Prostate gland (tissue), 2 donors: Measurements from ENCODE around the gene TMEM35B. TPM values are rescaled to one million over a fixed set of nuclear protein-coding genes. Genes with fewer than 3 reads are reported as not detected.
"Not testable (repeated sequence)": the region's sequence is repeated elsewhere in the genome, so short reads cannot be mapped to it uniquely, and the experiment has no call there.

Experiments
- DNase-seq: peaks from one replicate; pipeline ENCODE4 v3.0.0-alpha.2; 2019; ENCODE audit warnings: low spot score
- H3K27ac ChIP-seq, 2 donors: fragments of 200-600 bp; sonication (generic); 2 replicates each; pipeline ENCODE4 v1.5.1; 2017 to 2019
- H3K27me3 ChIP-seq: fragments of 200-600 bp; sonication (generic); replicated peaks from 2 replicates; pipeline ENCODE4 v1.5.1; 2019; ENCODE audit not compliant: insufficient read depth
- H3K36me3 ChIP-seq, 2 donors: fragments of 200-600 bp; sonication (generic); 1 replicate in 1 of 2; 2 replicates in 1 of 2; pipeline versions ENCODE4 v1.5.1 to v1.8.1; 2017 to 2019
- H3K4me1 ChIP-seq: fragments of 200-600 bp; sonication (generic); replicated peaks from 2 replicates; pipeline ENCODE4 v1.5.1; 2019
- H3K4me3 ChIP-seq, 2 donors: fragments of 200-600 bp; sonication (generic); 2 replicates each; pipeline ENCODE4 v1.5.1; 2017 to 2019
- H3K9me3 ChIP-seq: fragments of 200-600 bp; sonication (generic); 2 replicates; pipeline ENCODE4 v1.5.1; 2017
- POLR2A ChIP-seq: fragments of 450-650 bp; IDR thresholded peaks from one replicate; pipeline ENCODE4 v1.6.1; 2016; ENCODE audit warnings: antibody characterized with exemption, mild to moderate bottlenecking
- POLR2AphosphoS5 ChIP-seq: sonication (generic); formaldehyde crosslinking; IDR thresholded peaks from one replicate; pipeline ENCODE4 v1.6.1; 2017; ENCODE audit warnings: antibody characterized with exemption
- WGBS: methylation state at CpG from one replicate; pipeline ENCODE4 v1.1.5; 2018; 5-methylcytosine and 5-hydroxymethylcytosine counted together
- intact Hi-C: fragments of 100-400 bp; cut with DNase I; formaldehyde crosslinking; loops from one replicate; pipeline ENCODE4 v1.14.2; 2022
- total RNA-seq, 2 donors: library from RNA; depleted of rRNA; stranded (reverse); fragments of >200 nt; gene quantifications; one replicate each; pipeline ENCODE4 v1.1.0, GENCODE V29; 2016
- TF ChIP-seq, protein P1 (sequence below), 4 experiments: fragments of 200-600 bp in 2 of 4; fragments of 450-650 bp in 2 of 4; sonication (generic) in 2 of 4; IDR thresholded peaks; 1 replicate in 3 of 4; 2 replicates in 1 of 4; pipeline ENCODE4 v1.5.1; 2016 to 2019; ENCODE audit warnings: antibody characterized with exemption in 4 of 4, mild to moderate bottlenecking in 2 of 4, moderate library complexity in 2 of 4

TMEM35B gene
- total RNA-seq, 2 donors from 2014 or later = 60.8 to 64.4 TPM

DNA sequence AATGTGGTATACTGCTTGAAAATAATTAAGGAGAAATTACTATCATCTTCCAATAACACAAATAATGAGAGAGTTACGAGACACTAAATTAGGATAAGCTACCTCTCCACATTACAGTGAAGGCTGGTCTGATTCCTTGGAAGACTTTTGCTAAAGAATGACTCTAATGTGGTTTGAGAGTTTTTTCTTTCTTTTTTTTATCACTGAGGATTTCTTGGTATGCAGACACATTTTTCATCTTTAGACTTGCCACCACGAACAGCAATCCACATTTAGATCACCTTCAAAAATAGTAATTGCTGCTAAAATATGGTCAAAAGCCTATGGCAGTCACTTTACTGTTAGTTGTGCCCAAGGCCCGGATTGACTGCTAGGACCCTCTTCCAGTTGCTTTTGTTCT, 16.6 kb upstream of the TMEM35B start:
- intact Hi-C loops = no loop called here
- TF ChIP-seq POLR2A = no peak
- no peak for TF ChIP-seq POLR2AphosphoS5
- TF ChIP-seq, protein P1, sequence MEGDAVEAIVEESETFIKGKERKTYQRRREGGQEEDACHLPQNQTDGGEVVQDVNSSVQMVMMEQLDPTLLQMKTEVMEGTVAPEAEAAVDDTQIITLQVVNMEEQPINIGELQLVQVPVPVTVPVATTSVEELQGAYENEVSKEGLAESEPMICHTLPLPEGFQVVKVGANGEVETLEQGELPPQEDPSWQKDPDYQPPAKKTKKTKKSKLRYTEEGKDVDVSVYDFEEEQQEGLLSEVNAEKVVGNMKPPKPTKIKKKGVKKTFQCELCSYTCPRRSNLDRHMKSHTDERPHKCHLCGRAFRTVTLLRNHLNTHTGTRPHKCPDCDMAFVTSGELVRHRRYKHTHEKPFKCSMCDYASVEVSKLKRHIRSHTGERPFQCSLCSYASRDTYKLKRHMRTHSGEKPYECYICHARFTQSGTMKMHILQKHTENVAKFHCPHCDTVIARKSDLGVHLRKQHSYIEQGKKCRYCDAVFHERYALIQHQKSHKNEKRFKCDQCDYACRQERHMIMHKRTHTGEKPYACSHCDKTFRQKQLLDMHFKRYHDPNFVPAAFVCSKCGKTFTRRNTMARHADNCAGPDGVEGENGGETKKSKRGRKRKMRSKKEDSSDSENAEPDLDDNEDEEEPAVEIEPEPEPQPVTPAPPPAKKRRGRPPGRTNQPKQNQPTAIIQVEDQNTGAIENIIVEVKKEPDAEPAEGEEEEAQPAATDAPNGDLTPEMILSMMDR (IDR thresholded peaks at IDR 0.05) = no peak
- H3K4me1 ChIP-seq = no peaks in the 10 kb centered on the region
- H3K27ac ChIP-seq = no peak overlapping the region
- DNase-seq = no peak
- peaks cover 0 to 9% of the 10 kb centered on the region in 2 donors for H3K36me3 ChIP-seq
- no peak overlapping the region for H3K4me3 ChIP-seq
- 81% methylated on average over 3 of the region's 3 CpGs for WGBS
- no peaks in the 10 kb centered on the region for H3K27me3 ChIP-seq
- H3K9me3 ChIP-seq = no peaks in the 10 kb centered on the region

DNA sequence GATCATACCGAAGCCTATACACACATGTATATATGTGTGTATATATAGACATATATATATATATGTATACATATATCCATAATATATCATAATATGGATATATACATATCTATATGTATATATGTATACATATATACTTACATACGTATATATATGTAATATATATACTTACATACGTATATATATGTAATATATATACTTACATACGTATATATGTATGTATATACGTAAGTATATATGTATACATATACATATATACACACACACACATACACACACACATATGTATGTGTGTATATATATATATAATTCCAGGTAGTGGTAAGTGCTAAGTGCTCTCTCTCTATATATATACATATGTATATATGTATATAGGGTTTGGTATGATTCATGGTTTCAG, 9.7 kb upstream of the TMEM35B start:
- no peaks in the 10 kb centered on the region for H3K36me3 ChIP-seq
- intact Hi-C loops = no loop called here
- no peaks in the 10 kb centered on the region for H3K27me3 ChIP-seq
- WGBS = 96% methylated on average over 5 of the region's 5 CpGs
- TF ChIP-seq POLR2A (no peak), POLR2AphosphoS5 (no peak)
- TF ChIP-seq, protein P1 (IDR thresholded peaks at IDR 0.05) = no peak
- H3K4me3 ChIP-seq = no peak overlapping the region
- no peaks in the 10 kb centered on the region for H3K4me1 ChIP-seq
- no peak overlapping the region for H3K27ac ChIP-seq
- DNase-seq = no peak
- no peaks in the 10 kb centered on the region for H3K9me3 ChIP-seq

DNA sequence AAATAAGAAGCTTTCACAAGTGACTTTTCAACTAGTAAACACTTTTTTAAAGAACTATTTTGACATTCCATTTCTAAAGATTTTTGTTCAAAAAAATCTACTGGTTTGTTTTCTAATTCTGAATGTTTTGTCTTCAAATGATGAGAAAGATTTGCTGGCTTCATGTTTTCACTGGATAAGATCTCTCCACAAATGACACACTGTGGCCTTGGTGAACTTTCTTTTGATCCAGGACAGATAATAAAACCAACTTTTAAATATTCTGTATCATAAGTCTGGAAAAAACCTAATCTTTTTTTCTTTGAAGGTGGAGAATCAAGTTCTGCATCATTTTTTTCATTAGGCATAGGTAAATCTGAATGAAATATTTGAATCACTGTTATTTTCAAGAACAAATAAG, 3.4 kb upstream of the TMEM35B start:
- H3K4me3 ChIP-seq = no peak overlapping the region
- DNase-seq = no peak
- intact Hi-C loops = no loop called here
- no peak overlapping the region for H3K27ac ChIP-seq
- peaks cover 3% of the 10 kb centered on the region for H3K4me1 ChIP-seq
- H3K27me3 ChIP-seq = no peaks in the 10 kb centered on the region
- no peak for TF ChIP-seq POLR2A
- no peak for TF ChIP-seq POLR2AphosphoS5
- TF ChIP-seq, protein P1 (IDR thresholded peaks at IDR 0.05) = no peak
- H3K36me3 ChIP-seq = no peaks in the 10 kb centered on the region
- H3K9me3 ChIP-seq = no peaks in the 10 kb centered on the region

- no peak for DNase-seq
- Histone ChIP-seq H3K27ac (no peak overlapping the region), H3K9me3 (no peaks in the 10 kb centered on the region), H3K36me3 (no peaks in the 10 kb centered on the region), H3K4me1 (peaks cover 3% of the 10 kb centered on the region), H3K27me3 (no peaks in the 10 kb centered on the region), H3K4me3 (no peak overlapping the region)
- intact Hi-C loops = no loop called here
- WGBS = 89% methylated on average over 2 of the region's 2 CpGs
- no peak for TF ChIP-seq POLR2AphosphoS5
- TF ChIP-seq POLR2A = no peak
- TF ChIP-seq, protein P1 (IDR thresholded peaks at IDR 0.05) = no peak
These were observed 3.0 kb upstream of the TMEM35B start for GRCh38 chr1:34988147-34988546.

DNA sequence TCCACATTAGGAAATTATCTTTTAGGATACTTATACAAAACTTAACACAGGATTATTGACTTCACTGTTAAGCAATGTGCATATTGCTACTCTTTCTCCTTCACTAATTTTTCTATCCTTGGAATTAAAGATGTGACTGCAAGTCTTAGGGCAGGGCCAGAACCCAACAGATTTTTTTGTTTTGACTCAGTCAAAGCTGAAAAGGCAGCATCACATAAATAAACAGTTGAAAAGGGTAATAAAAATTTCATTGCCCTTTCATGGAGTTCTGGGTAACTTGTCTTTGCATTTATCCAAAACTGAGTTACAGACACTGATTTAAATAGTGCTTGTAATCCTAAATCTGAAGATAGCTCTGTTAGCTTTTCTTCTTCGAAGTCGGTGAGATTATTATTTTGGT, 1.9 kb upstream of the TMEM35B start:
- no peak overlapping the region for H3K27ac ChIP-seq
- H3K36me3 ChIP-seq = no peaks in the 10 kb centered on the region
- H3K27me3 ChIP-seq = no peaks in the 10 kb centered on the region
- intact Hi-C loops = no loop called here
- TF ChIP-seq, protein P1 (IDR thresholded peaks at IDR 0.05) = no peak
- TF ChIP-seq POLR2AphosphoS5 = peak; percentile 7
- no peak for TF ChIP-seq POLR2A
- H3K4me3 ChIP-seq = no peak overlapping the region
- 64% methylated on average over 2 of the region's 2 CpGs for WGBS
- peaks cover 3% of the 10 kb centered on the region for H3K4me1 ChIP-seq
- H3K9me3 ChIP-seq = no peaks in the 10 kb centered on the region
- no peak for DNase-seq

GRCh38 chr1:34985609-34985904, 410 bp upstream of the TMEM35B start:
- peak overlapping the region; percentile 77 to 85 for H3K4me3 ChIP-seq
- DNase-seq, H3K9me3 ChIP-seq, H3K27me3 ChIP-seq, H3K4me1 ChIP-seq, H3K36me3 ChIP-seq, intact Hi-C loops: not testable (repeated sequence)
- peak overlapping the region; percentile 88 to 89 for H3K27ac ChIP-seq
- WGBS = 28% methylated on average over 3 of the region's 3 CpGs
